Fibroblast of lung (primary cell): ENCODE measurements around the gene BIRC3. TPM values are rescaled to one million over a fixed set of nuclear protein-coding genes. Genes with fewer than 3 reads are reported as not detected.
A peak's percentile ranks its signal among the peaks of the same experiment; 100 is the strongest.

Experiments
- DNase-seq, 2 donors: peaks; one replicate each; pipeline versions ENCODE4 v3.0.0 to v3.0.0-alpha.2; 2010; ENCODE audit warnings: low read depth in 2 of 2
- H2AFZ ChIP-seq: 2 replicates; pipeline ENCODE4 v1.5.1; 2012; ENCODE audit warnings: low read length, control low read depth, inconsistent platforms
- H3K27ac ChIP-seq: 2 replicates; pipeline ENCODE4 v1.5.1; 2011; ENCODE audit warnings: low read length, control low read depth; ENCODE audit not compliant: insufficient read depth
- H3K27me3 ChIP-seq: 2 replicates; pipeline ENCODE4 v1.5.1; 2011; ENCODE audit warnings: mild to moderate bottlenecking, low read length; ENCODE audit not compliant: control insufficient read depth, insufficient read depth
- H3K36me3 ChIP-seq: 2 replicates; pipeline ENCODE4 v1.5.1; 2011; ENCODE audit warnings: low read length; ENCODE audit not compliant: control insufficient read depth, insufficient read depth
- H3K4me1 ChIP-seq: 2 replicates; pipeline ENCODE4 v1.5.1; 2011; ENCODE audit warnings: low read length; ENCODE audit not compliant: control insufficient read depth, insufficient read depth; ENCODE audit errors: extremely low read depth
- H3K4me2 ChIP-seq: 2 replicates; pipeline ENCODE4 v1.5.1; 2011; ENCODE audit warnings: low read length, control low read depth; ENCODE audit not compliant: insufficient read depth; ENCODE audit errors: extremely low read depth
- H3K4me3 ChIP-seq, 4 experiments: fragments of 200-600 bp in 1 of 4; sonication (generic) in 1 of 4; replicated peaks in 1 of 4; 2 replicates each; pipeline ENCODE4 v1.5.1; 2011 to 2016; ENCODE audit warnings: low read length in 4 of 4, low read depth in 3 of 4, mild to moderate bottlenecking in 3 of 4, control low read depth in 2 of 4, inconsistent platforms in 1 of 4, mixed read lengths in 1 of 4; ENCODE audit not compliant: insufficient read depth in 1 of 4; ENCODE audit errors: control extremely low read depth in 1 of 4
- H3K79me2 ChIP-seq: 2 replicates; pipeline ENCODE4 v1.5.1; 2012; ENCODE audit warnings: mild to moderate bottlenecking, low read length, inconsistent platforms; ENCODE audit not compliant: control insufficient read depth, insufficient read depth
- H3K9ac ChIP-seq: 2 replicates; pipeline ENCODE4 v1.5.1; 2011; ENCODE audit warnings: mild to moderate bottlenecking, low read length, control low read depth; ENCODE audit not compliant: insufficient read depth
- H3K9me3 ChIP-seq: 2 replicates; pipeline ENCODE4 v1.5.1; 2012; ENCODE audit warnings: low read depth, low read length; ENCODE audit not compliant: control insufficient read depth, insufficient read depth
- H4K20me1 ChIP-seq: 2 replicates; pipeline ENCODE4 v1.5.1; 2011; ENCODE audit warnings: low read length; ENCODE audit not compliant: control insufficient read depth, insufficient read depth; ENCODE audit errors: extremely low read depth
- EZH2 ChIP-seq: IDR thresholded peaks from 2 replicates; pipeline ENCODE4 v1.5.1; 2012; ENCODE audit warnings: low read length, control low read depth, mild to moderate bottlenecking; ENCODE audit errors: missing control alignments
- polyA plus RNA-seq, 2 donors: library from polyadenylated mRNA; depleted of rRNA in 1 of 2; stranded (reverse) in 1 of 2; unstranded in 1 of 2; fragments of >200 nt; gene quantifications; 2 replicates each; pipeline ENCODE4 v1.2.1, GENCODE V29; 2011 to 2012; ENCODE audit warnings: missing spikeins in 1 of 2
- total RNA-seq: library from RNA; depleted of rRNA; stranded (reverse); fragments of >200 nt; gene quantifications from 2 replicates; pipeline ENCODE4 v1.2.1, GENCODE V29; 2014
- TF ChIP-seq, protein P1 (sequence below), 2 donors: IDR thresholded peaks in 1 of 2; conservative IDR thresholded peaks in 1 of 2; 1 replicate in 1 of 2; 2 replicates in 1 of 2; pipeline ENCODE4 v1.5.1; 2011 to 2012; ENCODE audit warnings: low read length in 2 of 2, control low read depth in 1 of 2, inconsistent platforms in 1 of 2, low read depth in 1 of 2, mild to moderate bottlenecking in 1 of 2

Gene BIRC3
- total and polyA plus RNA-seq, 2 donors (not counting 1 experiment from before 2014, with no cell fraction given): 0.58 to 3.3 TPM

DNA sequence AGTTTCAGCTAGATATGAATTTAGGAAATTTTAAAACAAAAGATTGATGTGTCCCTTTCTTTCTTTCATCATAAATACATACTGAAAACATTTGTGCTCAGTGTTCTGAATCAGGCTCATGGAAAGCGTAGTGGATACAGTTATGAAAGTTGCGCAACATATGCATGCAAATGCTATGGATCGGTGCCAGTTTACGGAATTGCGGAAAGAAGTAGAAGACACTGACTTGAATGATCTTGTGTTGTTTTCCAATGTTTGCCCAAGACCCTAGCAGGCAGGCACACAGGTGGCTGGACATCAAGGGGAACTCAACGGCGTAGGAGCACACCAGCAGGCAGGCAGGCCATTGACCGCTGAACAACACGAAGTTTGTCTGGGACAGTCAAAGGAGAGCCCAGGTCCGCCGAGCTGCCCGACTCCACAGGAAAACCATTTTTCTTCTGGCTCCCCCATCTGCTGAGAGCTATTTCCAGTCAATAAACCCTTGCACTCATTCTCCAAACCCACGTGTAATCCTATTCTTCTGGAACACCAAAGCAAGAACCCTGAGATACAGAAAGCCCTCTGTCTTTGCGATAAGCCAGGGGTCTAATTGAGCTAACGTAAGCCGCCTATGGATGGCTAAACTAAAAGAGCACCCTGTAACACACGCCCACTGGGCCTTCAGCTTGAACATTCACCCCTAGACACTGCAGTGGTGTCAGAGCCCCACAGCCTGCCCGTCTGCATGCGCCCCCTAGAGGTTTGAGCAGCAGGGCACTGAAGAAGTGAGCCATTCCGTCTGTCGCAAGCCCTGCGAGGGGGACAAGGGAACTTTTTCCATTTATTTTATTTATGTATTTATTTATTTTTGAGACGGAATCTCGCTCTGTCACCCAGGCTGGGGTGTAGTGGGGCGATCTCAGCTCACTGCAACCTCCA lies 7.4 kb upstream of the BIRC3 start:
- no peaks in the 10 kb centered on the region for H3K36me3 ChIP-seq
- TF ChIP-seq EZH2: no peak
- TF ChIP-seq, protein P1, sequence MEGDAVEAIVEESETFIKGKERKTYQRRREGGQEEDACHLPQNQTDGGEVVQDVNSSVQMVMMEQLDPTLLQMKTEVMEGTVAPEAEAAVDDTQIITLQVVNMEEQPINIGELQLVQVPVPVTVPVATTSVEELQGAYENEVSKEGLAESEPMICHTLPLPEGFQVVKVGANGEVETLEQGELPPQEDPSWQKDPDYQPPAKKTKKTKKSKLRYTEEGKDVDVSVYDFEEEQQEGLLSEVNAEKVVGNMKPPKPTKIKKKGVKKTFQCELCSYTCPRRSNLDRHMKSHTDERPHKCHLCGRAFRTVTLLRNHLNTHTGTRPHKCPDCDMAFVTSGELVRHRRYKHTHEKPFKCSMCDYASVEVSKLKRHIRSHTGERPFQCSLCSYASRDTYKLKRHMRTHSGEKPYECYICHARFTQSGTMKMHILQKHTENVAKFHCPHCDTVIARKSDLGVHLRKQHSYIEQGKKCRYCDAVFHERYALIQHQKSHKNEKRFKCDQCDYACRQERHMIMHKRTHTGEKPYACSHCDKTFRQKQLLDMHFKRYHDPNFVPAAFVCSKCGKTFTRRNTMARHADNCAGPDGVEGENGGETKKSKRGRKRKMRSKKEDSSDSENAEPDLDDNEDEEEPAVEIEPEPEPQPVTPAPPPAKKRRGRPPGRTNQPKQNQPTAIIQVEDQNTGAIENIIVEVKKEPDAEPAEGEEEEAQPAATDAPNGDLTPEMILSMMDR (conservative IDR thresholded peaks at IDR 0.05 in 1 of 2, IDR thresholded peaks at IDR 0.05 in 1 of 2; ENCODE audit: low read depth in 1 of 2, low read length in 2 of 2): no peak
- no peak overlapping the region for H3K4me2 ChIP-seq
- H3K27ac ChIP-seq: no peak overlapping the region
- no peak overlapping the region for H3K9ac ChIP-seq
- no peaks in the 10 kb centered on the region for H3K9me3 ChIP-seq
- H3K79me2 ChIP-seq: no peaks in the 10 kb centered on the region
- no peak overlapping the region for H3K4me3 ChIP-seq
- DNase-seq: peak in 1 of 2 donors; percentile 56
- H3K27me3 ChIP-seq: no peaks in the 10 kb centered on the region
- no peaks in the 10 kb centered on the region for H4K20me1 ChIP-seq
- H3K4me1 ChIP-seq: no peaks in the 10 kb centered on the region
- H2AFZ ChIP-seq: no peak overlapping the region

DNA sequence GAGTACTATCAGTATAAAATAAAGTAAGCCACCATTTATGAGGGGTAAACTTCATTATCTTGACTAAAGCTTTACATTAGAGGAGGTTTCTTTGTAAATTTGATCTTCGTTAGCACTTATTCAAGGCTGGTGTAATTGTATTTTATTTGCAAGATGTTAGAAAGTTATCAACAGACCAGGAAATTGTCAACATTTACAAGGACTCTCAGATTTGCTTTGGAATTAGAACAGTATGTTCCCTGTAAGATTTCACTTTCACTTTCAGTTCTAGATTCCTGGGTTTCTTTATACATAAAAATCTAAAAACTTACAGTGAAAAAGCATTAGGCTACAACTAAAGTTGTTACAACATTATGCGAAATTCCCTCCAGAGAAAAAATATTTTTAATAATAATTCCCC lies 4.6 kb upstream of the BIRC3 start:
- H3K4me3 ChIP-seq: peak overlapping the region; percentile 18 to 36 (median 25)
- peak overlapping the region; percentile 84 for H2AFZ ChIP-seq
- H3K4me2 ChIP-seq: peak overlapping the region; percentile 68
- peak overlapping the region; percentile 68 for H3K27ac ChIP-seq
- no peaks in the 10 kb centered on the region for H3K27me3 ChIP-seq
- H3K36me3 ChIP-seq: no peaks in the 10 kb centered on the region
- H3K9me3 ChIP-seq: no peaks in the 10 kb centered on the region
- no peaks in the 10 kb centered on the region for H4K20me1 ChIP-seq
- no peak overlapping the region for H3K9ac ChIP-seq
- peak in 1 of 2 donors; percentile 64 for DNase-seq
- no peaks in the 10 kb centered on the region for H3K4me1 ChIP-seq
- no peaks in the 10 kb centered on the region for H3K79me2 ChIP-seq
- TF ChIP-seq, protein P1 (conservative IDR thresholded peaks at IDR 0.05 in 1 of 2, IDR thresholded peaks at IDR 0.05 in 1 of 2; ENCODE audit: low read depth in 1 of 2, low read length in 2 of 2): no peak
- TF ChIP-seq EZH2: no peak

DNA sequence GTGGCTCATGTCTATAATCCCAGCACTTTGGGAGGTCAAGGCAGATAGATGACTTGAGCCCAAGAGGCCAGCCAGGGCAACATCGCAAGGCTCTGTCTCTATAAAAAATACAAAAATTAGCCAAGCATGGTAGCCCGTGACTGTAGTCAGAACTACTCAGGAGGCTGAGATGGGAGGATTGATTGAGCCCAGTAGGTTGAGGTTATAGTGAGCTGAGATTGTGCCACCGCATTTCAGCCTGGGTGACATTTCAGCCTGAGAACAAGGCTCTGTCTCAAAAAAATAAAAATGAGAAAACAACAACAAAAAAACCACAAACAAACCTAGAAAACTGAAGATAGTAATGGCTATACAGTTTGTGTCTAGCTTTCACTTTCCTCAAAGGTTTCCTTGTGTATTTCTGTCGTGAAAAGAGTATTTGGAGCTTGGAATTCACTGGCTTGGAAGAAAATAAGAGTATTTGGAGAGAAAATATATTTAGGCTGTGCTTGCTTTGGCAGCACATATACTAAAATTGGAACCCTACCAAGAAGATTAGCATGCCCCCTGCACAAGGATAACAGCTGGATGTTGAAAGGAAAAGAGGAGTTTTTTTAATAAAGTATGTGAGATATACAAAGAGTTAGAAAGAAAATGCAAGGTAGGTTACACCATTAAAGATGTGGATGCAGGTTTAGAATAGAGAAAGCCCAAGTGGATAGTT lies 3.9 kb upstream of the BIRC3 start:
- Histone ChIP-seq H3K4me2 (peak overlapping the region; percentile 68), H3K36me3 (no peaks in the 10 kb centered on the region), H4K20me1 (no peaks in the 10 kb centered on the region), H3K27ac (peak overlapping the region; percentile 68), H3K79me2 (no peaks in the 10 kb centered on the region), H3K27me3 (no peaks in the 10 kb centered on the region), H3K9ac (no peak overlapping the region), H3K4me1 (no peaks in the 10 kb centered on the region), H3K4me3 (peak overlapping the region; percentile 18 to 36 (median 25)), H3K9me3 (no peaks in the 10 kb centered on the region), H2AFZ (peak overlapping the region; percentile 84)
- TF ChIP-seq, protein P1 (conservative IDR thresholded peaks at IDR 0.05 in 1 of 2, IDR thresholded peaks at IDR 0.05 in 1 of 2; ENCODE audit: low read depth in 1 of 2, low read length in 2 of 2): no peak
- TF ChIP-seq EZH2: no peak
- DNase-seq: peak; percentile 22 to 40
